ENCODE measurements around the gene DDX1. TPM values are rescaled to one million over a fixed set of nuclear protein-coding genes. Genes with fewer than 3 reads are reported as not detected.
"Not testable (repeated sequence)": the region's sequence is repeated elsewhere in the genome, so short reads cannot be mapped to it uniquely, and the experiment has no call there.

The DDX1 gene
- total RNA-seq, 1 donor from 2014 or later = 68.6 TPM

DNA sequence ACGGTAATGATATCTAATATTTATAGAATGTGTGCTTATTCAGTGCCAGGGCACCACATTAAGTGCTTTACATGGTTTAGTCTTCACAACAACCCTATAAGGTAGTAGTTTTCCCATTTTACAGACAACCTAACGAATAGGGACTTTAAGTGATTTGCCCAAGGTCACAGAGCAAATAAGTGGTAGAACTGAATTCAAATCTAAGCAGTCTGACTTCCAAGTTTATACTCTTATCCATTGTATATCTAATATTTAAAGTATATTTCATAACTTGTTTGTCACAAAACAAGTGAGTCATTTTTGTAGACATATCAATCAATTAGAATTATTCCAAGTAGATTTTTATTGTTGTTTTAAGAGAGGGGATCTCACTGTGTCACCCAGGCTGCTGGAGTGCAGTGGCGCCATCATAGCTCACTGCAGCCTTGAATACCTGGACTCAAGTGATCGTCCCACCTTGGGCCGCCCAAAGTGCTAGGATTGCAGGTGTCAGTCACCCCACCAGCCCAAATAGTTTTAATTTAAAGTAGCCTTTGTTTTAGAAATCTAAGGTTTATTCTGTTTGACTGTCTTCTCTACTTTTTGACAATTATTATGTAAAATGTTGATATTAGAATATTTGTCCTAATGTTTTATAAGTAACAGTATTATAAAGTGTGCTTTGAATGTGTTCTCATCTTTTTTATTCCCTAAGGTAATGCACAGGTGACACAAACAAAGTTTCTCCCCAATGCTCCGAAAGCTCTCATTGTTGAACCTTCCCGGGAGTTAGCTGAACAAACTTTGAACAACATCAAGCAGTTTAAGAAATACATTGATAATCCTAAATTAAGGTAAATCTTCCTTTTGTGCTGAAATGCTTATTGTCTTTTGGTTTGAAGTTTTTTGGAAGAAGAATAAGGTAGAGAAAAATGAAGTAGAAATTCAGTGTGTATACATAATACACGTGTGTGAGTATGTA is 15.1 kb downstream of the DDX1 start:
- DNase-seq = no peak
- no peaks in the 10 kb centered on the region for H3K9me3 ChIP-seq
- H3K27me3 ChIP-seq = no peaks in the 10 kb centered on the region
- intact Hi-C loops (cut with DNase I) = no loop called here
- H3K27ac ChIP-seq = no peak overlapping the region
- H3K4me3 ChIP-seq = no peak overlapping the region
- peaks cover 89% of the 10 kb centered on the region for H3K36me3 ChIP-seq
- ATAC-seq = no peak
- TF ChIP-seq, protein P1, sequence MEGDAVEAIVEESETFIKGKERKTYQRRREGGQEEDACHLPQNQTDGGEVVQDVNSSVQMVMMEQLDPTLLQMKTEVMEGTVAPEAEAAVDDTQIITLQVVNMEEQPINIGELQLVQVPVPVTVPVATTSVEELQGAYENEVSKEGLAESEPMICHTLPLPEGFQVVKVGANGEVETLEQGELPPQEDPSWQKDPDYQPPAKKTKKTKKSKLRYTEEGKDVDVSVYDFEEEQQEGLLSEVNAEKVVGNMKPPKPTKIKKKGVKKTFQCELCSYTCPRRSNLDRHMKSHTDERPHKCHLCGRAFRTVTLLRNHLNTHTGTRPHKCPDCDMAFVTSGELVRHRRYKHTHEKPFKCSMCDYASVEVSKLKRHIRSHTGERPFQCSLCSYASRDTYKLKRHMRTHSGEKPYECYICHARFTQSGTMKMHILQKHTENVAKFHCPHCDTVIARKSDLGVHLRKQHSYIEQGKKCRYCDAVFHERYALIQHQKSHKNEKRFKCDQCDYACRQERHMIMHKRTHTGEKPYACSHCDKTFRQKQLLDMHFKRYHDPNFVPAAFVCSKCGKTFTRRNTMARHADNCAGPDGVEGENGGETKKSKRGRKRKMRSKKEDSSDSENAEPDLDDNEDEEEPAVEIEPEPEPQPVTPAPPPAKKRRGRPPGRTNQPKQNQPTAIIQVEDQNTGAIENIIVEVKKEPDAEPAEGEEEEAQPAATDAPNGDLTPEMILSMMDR (IDR thresholded peaks at IDR 0.05) = no peak
- H3K4me1 ChIP-seq = no peaks in the 10 kb centered on the region

DNA sequence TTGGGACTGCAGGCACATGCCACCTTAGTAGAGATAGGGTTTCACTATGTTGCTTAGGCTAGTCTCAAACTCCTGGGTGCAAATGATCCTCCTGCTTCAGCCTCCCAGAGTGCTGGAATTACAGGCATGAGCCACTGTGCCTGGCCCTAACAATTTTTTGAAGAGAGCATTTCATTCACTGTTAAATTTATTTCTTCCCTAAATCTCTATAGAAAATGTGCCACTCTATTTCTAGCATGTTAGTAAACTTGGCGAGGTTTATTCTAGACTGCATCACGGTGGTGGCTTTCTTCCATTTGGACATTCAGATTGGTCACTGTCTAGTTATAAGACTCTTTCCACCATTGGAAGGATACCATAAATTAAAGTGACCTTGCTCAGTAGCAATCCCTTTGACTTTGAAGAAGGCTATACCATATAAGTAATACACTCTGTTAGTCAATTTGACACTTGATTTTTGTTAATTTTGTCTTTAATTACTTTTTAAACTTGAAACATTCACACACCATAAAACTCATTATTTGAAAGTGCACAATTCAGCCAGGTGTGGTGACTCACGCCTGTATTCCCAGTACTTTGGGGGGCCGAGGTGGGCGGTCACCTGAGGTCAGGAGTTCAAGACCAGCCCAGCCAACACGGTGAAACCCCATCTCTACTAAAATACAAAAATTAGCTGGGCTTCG is 16.2 kb downstream of the DDX1 start:
- TF ChIP-seq, protein P1 (IDR thresholded peaks at IDR 0.05) = no peak
- H3K4me3 ChIP-seq = no peak overlapping the region
- no peak for DNase-seq
- no peak overlapping the region for H3K27ac ChIP-seq
- no peak for ATAC-seq
- no peaks in the 10 kb centered on the region for H3K4me1 ChIP-seq
- no peaks in the 10 kb centered on the region for H3K9me3 ChIP-seq
- H3K27me3 ChIP-seq = no peaks in the 10 kb centered on the region
- intact Hi-C loops (cut with DNase I) = no loop called here
- H3K36me3 ChIP-seq = peaks cover 79% of the 10 kb centered on the region

DNA sequence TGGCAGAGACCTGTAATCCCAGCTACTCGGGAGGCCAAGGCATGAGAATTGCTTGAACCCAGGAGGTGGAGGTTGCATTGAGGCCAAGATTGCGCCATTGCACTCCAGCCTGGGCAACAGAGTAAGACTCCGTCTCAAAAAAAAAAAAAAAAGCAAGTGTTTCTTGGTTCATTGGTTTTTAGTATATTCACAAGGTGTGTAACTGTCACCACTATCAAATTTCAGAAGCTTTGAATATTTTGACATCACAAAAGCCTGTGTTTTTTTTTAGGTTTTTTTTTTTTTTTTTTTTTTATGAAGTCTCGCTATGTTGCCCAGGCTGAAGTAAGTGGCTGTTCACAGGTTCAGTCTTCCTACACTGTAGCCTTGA is 16.7 kb downstream of the DDX1 start:
- Histone ChIP-seq H3K9me3 (no peaks in the 10 kb centered on the region), H3K27ac (no peak overlapping the region), H3K4me1 (no peaks in the 10 kb centered on the region), H3K4me3 (no peak overlapping the region), H3K36me3 (peaks cover 78% of the 10 kb centered on the region), H3K27me3 (no peaks in the 10 kb centered on the region)
- TF ChIP-seq, protein P1 (IDR thresholded peaks at IDR 0.05) = no peak
- DNase-seq (no peak), ATAC-seq (no peak)
- intact Hi-C loops (cut with DNase I) = no loop called here

DNA sequence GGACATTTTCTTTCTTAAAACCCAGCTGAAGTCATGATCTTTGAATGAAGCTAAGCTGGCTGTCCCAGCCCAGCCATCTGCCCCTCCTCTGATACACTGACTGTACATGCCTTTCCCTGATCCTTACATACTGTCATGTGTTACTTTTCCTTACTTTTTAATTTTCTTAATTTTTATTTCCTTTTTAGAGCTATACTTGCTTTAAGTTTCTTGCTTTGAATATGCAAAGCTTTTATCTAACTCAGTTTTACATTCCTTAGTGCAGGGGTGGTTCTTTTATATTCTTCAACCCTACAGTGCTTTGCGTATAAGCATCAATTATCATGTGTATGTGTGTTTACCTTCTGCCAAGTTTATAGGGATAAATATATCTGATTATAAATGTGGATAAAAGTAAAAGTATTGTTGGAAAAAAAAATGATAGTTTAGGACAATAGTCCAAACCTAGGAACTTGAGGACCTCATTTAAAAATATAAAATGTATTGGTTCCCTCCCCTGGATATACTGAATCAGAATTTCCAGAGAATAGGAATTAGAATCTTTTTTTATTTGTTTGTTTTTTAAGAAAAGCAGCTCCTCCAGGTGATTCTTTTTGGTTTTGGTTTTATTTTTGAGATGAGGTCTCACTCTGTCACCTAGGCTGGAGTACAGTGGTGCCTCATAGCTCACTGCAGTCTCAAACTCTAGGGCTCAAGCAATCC is 17.8 kb downstream of the DDX1 start:
- TF ChIP-seq, protein P1 (IDR thresholded peaks at IDR 0.05) = no peak
- Histone ChIP-seq H3K36me3 (peaks cover 78% of the 10 kb centered on the region), H3K9me3 (no peaks in the 10 kb centered on the region), H3K4me1 (no peaks in the 10 kb centered on the region), H3K4me3 (no peak overlapping the region), H3K27ac (no peak overlapping the region), H3K27me3 (no peaks in the 10 kb centered on the region)
- intact Hi-C loops (cut with DNase I) = no loop called here
- no peak for DNase-seq
- ATAC-seq = no peak

DNA sequence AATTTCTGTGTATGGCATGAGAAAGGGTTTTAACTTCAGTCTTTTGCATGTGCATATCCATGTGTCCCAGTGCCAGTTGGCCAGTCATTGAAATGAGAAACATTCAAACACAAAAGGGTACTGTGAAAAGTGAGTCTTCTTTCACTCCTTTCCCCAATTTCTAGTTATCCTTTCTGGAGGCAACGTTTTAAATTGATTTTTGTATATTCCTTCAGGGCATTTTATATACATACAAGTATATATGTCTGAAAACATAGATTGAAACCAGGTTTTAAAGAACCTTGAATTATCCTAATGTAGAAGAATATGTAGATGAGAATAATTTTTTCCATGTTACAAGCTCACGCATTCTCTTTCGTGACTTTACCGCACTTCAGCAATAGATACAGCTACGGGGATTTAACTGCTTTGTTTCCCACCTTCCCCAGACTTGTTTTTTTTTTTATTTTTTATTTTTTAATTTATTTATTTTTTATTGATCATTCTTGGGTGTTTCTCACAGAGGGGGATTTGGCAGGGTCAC is 18.8 kb downstream of the DDX1 start:
- Histone ChIP-seq H3K9me3 (no peaks in the 10 kb centered on the region), H3K4me1 (no peaks in the 10 kb centered on the region), H3K36me3 (peaks cover 78% of the 10 kb centered on the region), H3K27ac (no peak overlapping the region), H3K27me3 (no peaks in the 10 kb centered on the region), H3K4me3 (no peak overlapping the region)
- no peak for ATAC-seq
- TF ChIP-seq, protein P1 (IDR thresholded peaks at IDR 0.05) = no peak
- DNase-seq = no peak
- intact Hi-C loops (cut with DNase I) = no loop called here

DNA sequence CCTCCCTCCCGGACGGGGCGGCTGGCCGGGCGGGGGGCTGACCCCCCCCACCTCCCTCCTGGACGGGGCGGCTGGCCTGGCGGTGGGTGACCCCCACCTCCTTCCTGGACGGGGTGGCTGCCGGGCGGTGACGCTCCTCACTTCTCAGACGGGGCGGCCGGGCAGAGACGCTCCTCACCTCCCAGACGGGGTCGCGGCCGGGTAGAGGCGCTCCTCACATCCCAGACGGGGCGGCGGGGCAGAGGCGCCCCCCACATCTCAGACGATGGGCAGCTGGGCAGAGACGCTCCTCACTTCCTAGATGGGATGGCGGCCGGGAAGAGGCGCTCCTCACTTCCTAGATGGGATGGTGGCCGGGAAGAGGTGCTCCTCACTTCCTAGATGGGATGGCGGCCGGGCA is 20.4 kb downstream of the DDX1 start:
- DNase-seq; H3K27ac ChIP-seq; H3K9me3 ChIP-seq; ATAC-seq; H3K4me3 ChIP-seq; intact Hi-C loops (cut with DNase I); H3K4me1 ChIP-seq; H3K27me3 ChIP-seq: not testable (repeated sequence)
- peaks cover 78% of the 10 kb centered on the region for H3K36me3 ChIP-seq
